ENCODE measurements around the gene MAPKAPK2. TPM values are rescaled to one million over a fixed set of nuclear protein-coding genes. Genes with fewer than 3 reads are reported as not detected.

The MAPKAPK2 gene
- total and polyA plus RNA-seq, 2 experiments from 2014 or later = 7.5 to 63.3 TPM

DNA sequence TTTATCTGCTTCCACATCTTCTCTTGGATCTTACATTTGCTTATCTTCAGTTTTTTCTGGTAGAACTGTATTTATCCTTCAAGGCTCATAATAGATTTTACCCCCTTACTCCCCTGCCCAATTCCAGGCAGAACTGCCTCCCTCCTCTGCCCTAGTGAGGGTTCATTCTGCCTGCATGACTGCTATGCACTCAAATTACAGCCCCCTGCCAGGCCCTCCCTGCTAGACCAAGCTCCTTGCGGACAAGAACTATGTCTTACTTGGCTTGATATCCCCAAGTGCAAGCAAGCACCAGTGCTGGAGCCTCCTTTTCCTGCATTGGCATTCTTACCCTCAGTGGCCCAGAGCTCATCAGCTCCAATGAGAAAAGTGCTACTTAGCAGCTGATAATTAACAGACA lies 18.1 kb downstream of the MAPKAPK2 start:
- Histone ChIP-seq H3K9me2 (ENCODE audit: insufficient read depth) (no peaks in the 10 kb centered on the region), H3K27me3 (replicated peaks; ENCODE audit: insufficient read depth) (no peaks in the 10 kb centered on the region), H3K36me3 (ENCODE audit: low read depth) (no peaks in the 10 kb centered on the region), H3K9me3 (ENCODE audit: low read depth) (no peaks in the 10 kb centered on the region), H4K20me1 (ENCODE audit: insufficient read depth) (peaks cover 17% of the 10 kb centered on the region; the same call in 1 of the 2 replicates), H3K4me2 (ENCODE audit: unreplicated experiment) (no peak overlapping the region), H2AFZ (no peak overlapping the region), H3K4me1 (ENCODE audit: insufficient read depth) (peaks cover 43% of the 10 kb centered on the region), H3K4me3 (no peak overlapping the region), H3K27ac (no peak overlapping the region), H3F3A (ENCODE audit: insufficient read depth) (peaks cover 36% of the 10 kb centered on the region), H3K9ac (no peak overlapping the region), H3K79me2 (ENCODE audit: insufficient read depth) (peaks cover 98% of the 10 kb centered on the region)
- no peak for DNase-seq
- WGBS, 2 experiments (ENCODE audit: low coverage in 1 of 2, low lambda C conversion rate in 2 of 2, missing lambda C conversion rate in 2 of 2) = 100% methylated on average over 1 of the region's 1 CpG
- no peak for TF ChIP-seq EZH2 (IDR thresholded peaks at IDR 0.05; ENCODE audit: insufficient read depth, poor library complexity, severe bottlenecking)
- TF ChIP-seq EZH2phosphoT487 (IDR thresholded peaks at IDR 0.05; ENCODE audit: insufficient read depth, low read depth) = no peak
- in situ Hi-C loops (cut with MboI) = no loop called here

GRCh38 chr1:206703661-206704060 lies 19.0 kb downstream of the MAPKAPK2 start:
- in situ Hi-C loops (cut with MboI) = no loop called here
- no peak for DNase-seq
- WGBS, 2 experiments (ENCODE audit: low coverage in 1 of 2, low lambda C conversion rate in 2 of 2, missing lambda C conversion rate in 2 of 2) = 77 to 78% methylated on average over 4 of the region's 4 CpGs
- Histone ChIP-seq H3F3A (ENCODE audit: insufficient read depth) (peaks cover 42% of the 10 kb centered on the region), H3K36me3 (ENCODE audit: low read depth) (no peaks in the 10 kb centered on the region), H4K20me1 (ENCODE audit: insufficient read depth) (peaks cover 14% of the 10 kb centered on the region; the same call in 1 of the 2 replicates), H3K4me2 (ENCODE audit: unreplicated experiment) (no peak overlapping the region), H3K9me3 (ENCODE audit: low read depth) (no peaks in the 10 kb centered on the region), H3K9ac (no peak overlapping the region), H2AFZ (no peak overlapping the region), H3K27me3 (replicated peaks; ENCODE audit: insufficient read depth) (no peaks in the 10 kb centered on the region), H3K9me2 (ENCODE audit: insufficient read depth) (no peaks in the 10 kb centered on the region), H3K4me3 (no peak overlapping the region), H3K4me1 (ENCODE audit: insufficient read depth) (peaks cover 46% of the 10 kb centered on the region), H3K79me2 (ENCODE audit: insufficient read depth) (peaks cover 98% of the 10 kb centered on the region), H3K27ac (no peak overlapping the region)
- TF ChIP-seq EZH2phosphoT487 (IDR thresholded peaks at IDR 0.05; ENCODE audit: insufficient read depth, low read depth) (no peak), EZH2 (IDR thresholded peaks at IDR 0.05; ENCODE audit: insufficient read depth, poor library complexity, severe bottlenecking) (no peak)

DNA sequence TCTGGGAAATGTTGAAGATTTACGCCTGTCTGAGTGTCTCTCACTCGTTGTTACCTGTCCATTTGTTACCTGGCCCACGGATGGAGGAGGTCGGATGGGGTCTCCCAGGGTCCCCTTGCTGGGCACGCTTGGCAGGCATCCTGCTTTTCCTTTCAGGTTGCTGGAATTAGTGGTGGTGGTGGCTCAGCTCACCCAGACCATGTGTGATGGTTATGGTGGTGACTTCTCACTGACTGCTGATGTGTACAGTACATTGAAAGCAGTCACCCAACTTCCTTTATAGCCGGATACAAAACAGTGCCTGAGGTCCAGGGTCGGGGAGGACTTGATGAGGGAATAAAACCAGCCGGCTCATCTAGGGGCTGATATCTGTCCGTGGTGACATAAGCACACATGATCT lies 19.5 kb downstream of the MAPKAPK2 start:
- Histone ChIP-seq H3K36me3 (ENCODE audit: low read depth) (no peaks in the 10 kb centered on the region), H3K9me3 (ENCODE audit: low read depth) (no peaks in the 10 kb centered on the region), H3K4me3 (no peak overlapping the region), H3F3A (ENCODE audit: insufficient read depth) (peaks cover 46% of the 10 kb centered on the region), H3K27me3 (replicated peaks; ENCODE audit: insufficient read depth) (no peaks in the 10 kb centered on the region), H3K79me2 (ENCODE audit: insufficient read depth) (peaks cover 98% of the 10 kb centered on the region), H4K20me1 (ENCODE audit: insufficient read depth) (peaks cover 14% of the 10 kb centered on the region; the same call in 1 of the 2 replicates), H3K27ac (peak overlapping the region; percentile 98; the same call in 1 of the 2 replicates), H2AFZ (no peak overlapping the region), H3K9me2 (ENCODE audit: insufficient read depth) (no peaks in the 10 kb centered on the region), H3K4me2 (ENCODE audit: unreplicated experiment) (no peak overlapping the region), H3K4me1 (ENCODE audit: insufficient read depth) (peaks cover 52% of the 10 kb centered on the region), H3K9ac (no peak overlapping the region)
- 92 to 94% methylated on average over 9 of the region's 9 CpGs for WGBS, 2 experiments (ENCODE audit: low coverage in 1 of 2, low lambda C conversion rate in 2 of 2, missing lambda C conversion rate in 2 of 2)
- in situ Hi-C loops (cut with MboI) = no loop called here
- TF ChIP-seq EZH2 (IDR thresholded peaks at IDR 0.05; ENCODE audit: insufficient read depth, poor library complexity, severe bottlenecking) (no peak), EZH2phosphoT487 (IDR thresholded peaks at IDR 0.05; ENCODE audit: insufficient read depth, low read depth) (no peak)
- DNase-seq = no peak

DNA sequence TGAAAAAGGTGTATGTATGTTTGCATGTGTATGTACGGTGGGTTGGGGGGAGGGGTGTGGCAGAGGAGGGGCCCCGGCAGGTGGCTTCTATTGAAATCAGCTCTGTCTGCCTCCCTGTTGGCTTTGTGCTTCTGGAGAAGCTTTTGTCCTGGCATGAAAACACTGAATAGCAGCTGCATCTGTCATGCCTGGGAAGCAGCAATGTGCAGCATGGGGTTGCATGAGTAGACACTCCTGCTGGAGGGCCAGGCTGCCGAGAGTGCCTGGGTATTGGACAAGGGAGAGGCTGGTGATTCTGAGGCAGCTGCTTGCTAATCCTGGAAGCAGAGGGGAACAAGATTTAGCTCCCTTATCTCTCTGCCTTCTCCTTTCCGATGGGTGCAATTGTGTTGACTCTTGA lies 20.5 kb downstream of the MAPKAPK2 start:
- H3K9ac ChIP-seq = peak overlapping the region; percentile 82
- peak; percentile 96 for DNase-seq
- peaks cover 58% of the 10 kb centered on the region for H3K4me1 ChIP-seq (ENCODE audit: insufficient read depth)
- H3F3A ChIP-seq (ENCODE audit: insufficient read depth) = peaks cover 49% of the 10 kb centered on the region
- H3K4me3 ChIP-seq = peak overlapping the region; percentile 36
- H2AFZ ChIP-seq = no peak overlapping the region
- TF ChIP-seq EZH2phosphoT487 (IDR thresholded peaks at IDR 0.05; ENCODE audit: insufficient read depth, low read depth) = no peak
- TF ChIP-seq EZH2 (IDR thresholded peaks at IDR 0.05; ENCODE audit: insufficient read depth, poor library complexity, severe bottlenecking) = no peak
- no peaks in the 10 kb centered on the region for H3K27me3 ChIP-seq (replicated peaks; ENCODE audit: insufficient read depth)
- H3K4me2 ChIP-seq (ENCODE audit: unreplicated experiment) = peak overlapping the region; percentile 80
- 10 to 12% methylated on average over 4 of the region's 4 CpGs for WGBS, 2 experiments (ENCODE audit: low coverage in 1 of 2, low lambda C conversion rate in 2 of 2, missing lambda C conversion rate in 2 of 2)
- in situ Hi-C loops (cut with MboI) = no loop called here
- H4K20me1 ChIP-seq (ENCODE audit: insufficient read depth) = peaks cover 14% of the 10 kb centered on the region; the same call in 1 of the 2 replicates
- H3K9me3 ChIP-seq (ENCODE audit: low read depth) = no peaks in the 10 kb centered on the region
- no peaks in the 10 kb centered on the region for H3K9me2 ChIP-seq (ENCODE audit: insufficient read depth)
- H3K27ac ChIP-seq = peak overlapping the region; percentile 98
- H3K79me2 ChIP-seq (ENCODE audit: insufficient read depth) = peaks cover 98% of the 10 kb centered on the region
- no peaks in the 10 kb centered on the region for H3K36me3 ChIP-seq (ENCODE audit: low read depth)

All from GM23248 (cell line).